H1 (cell line): ENCODE data around the gene CD81. TPM values are rescaled to one million over a fixed set of nuclear protein-coding genes. Genes with fewer than 3 reads are reported as not detected.

ENCODE experiments used
- CTCF ChIA-PET: fragments of 300-600 bp; sonication (Branson Sonifier 250); formaldehyde crosslinking; loops from one replicate; lab custom pipeline; 2021; ENCODE audit not compliant: partially characterized antibody; lab: Charles Lee
- POLR2A ChIA-PET: fragments of 300-600 bp; sonication (Branson Sonifier 250); formaldehyde crosslinking; loops from one replicate; lab custom pipeline; 2021; ENCODE audit warnings: inconsistent platforms; ENCODE audit not compliant: partially characterized antibody; lab: Charles Lee
- DNase-seq, 2 experiments: peaks; one replicate each; pipeline versions ENCODE4 v3.0.0 to v3.0.0-alpha.2; 2010 to 2022; ENCODE audit warnings: low spot score in 2 of 2, low read depth in 1 of 2, mixed read lengths in 1 of 2
- FAIRE-seq: peaks from 2 replicates; lab custom pipeline; 2011; peaks lifted over from hg19 to GRCh38; lab: Jason Lieb, UNC
- H2AFZ ChIP-seq: 2 replicates; pipeline ENCODE4 v1.8.1; 2012; ENCODE audit warnings: low read length, inconsistent platforms
- H2AK5ac ChIP-seq: 2 replicates; pipeline ENCODE4 v1.6.1; 2013; ENCODE audit warnings: low read depth, low read length
- H2BK120ac ChIP-seq: replicated peaks from 2 replicates; pipeline ENCODE3; 2013; ENCODE audit warnings: low read depth, low read length, inconsistent platforms
- H2BK12ac ChIP-seq: 2 replicates; pipeline ENCODE4 v1.6.1; 2013; ENCODE audit warnings: low read depth, low read length
- H2BK15ac ChIP-seq: 2 replicates; pipeline ENCODE4 v1.6.1; 2013; ENCODE audit warnings: low read length
- H2BK20ac ChIP-seq: 2 replicates; pipeline ENCODE4 v1.6.1; 2013; ENCODE audit warnings: low read length
- H2BK5ac ChIP-seq: 2 replicates; pipeline ENCODE4 v1.6.1; 2013; ENCODE audit warnings: low read depth, low read length
- H3K14ac ChIP-seq: 2 replicates; pipeline ENCODE4 v1.6.1; 2013; ENCODE audit warnings: inconsistent platforms; ENCODE audit not compliant: insufficient read length
- H3K18ac ChIP-seq: 2 replicates; pipeline ENCODE4 v1.6.1; 2013; ENCODE audit warnings: low read length; ENCODE audit errors: extremely low read depth
- H3K23ac ChIP-seq: 2 replicates; pipeline ENCODE4 v1.6.1; 2013; ENCODE audit warnings: inconsistent platforms; ENCODE audit not compliant: insufficient read length
- H3K23me2 ChIP-seq: 2 replicates; pipeline ENCODE4 v1.6.1; 2013; ENCODE audit warnings: low read depth, low read length
- H3K27ac ChIP-seq: 2 replicates; pipeline ENCODE4 v1.6.1; 2011; ENCODE audit warnings: low read depth, low read length, inconsistent platforms
- H3K27me3 ChIP-seq, 4 experiments: replicated peaks in 1 of 4; 1 replicate in 1 of 4; 2 replicates in 3 of 4; pipeline versions ENCODE4 v1.6.1 to v1.8.1; 2011 to 2013; ENCODE audit warnings: low read length in 3 of 4, mild to moderate bottlenecking in 3 of 4, inconsistent platforms in 2 of 4, mixed read lengths in 2 of 4, moderate library complexity in 1 of 4; ENCODE audit not compliant: control insufficient read depth in 3 of 4, insufficient read depth in 3 of 4; ENCODE audit errors: extremely low read depth in 1 of 4
- H3K36me3 ChIP-seq, 4 experiments: 2 replicates each; pipeline versions ENCODE4 v1.6.1 to v1.8.1; 2011 to 2013; ENCODE audit warnings: mild to moderate bottlenecking in 4 of 4, low read length in 3 of 4, moderate library complexity in 2 of 4, control low read depth in 1 of 4, inconsistent platforms in 1 of 4; ENCODE audit not compliant: insufficient read depth in 4 of 4, control insufficient read depth in 2 of 4
- H3K4ac ChIP-seq: replicated peaks from 2 replicates; pipeline ENCODE3; 2013; ENCODE audit warnings: low read length, low read depth, mixed read lengths, inconsistent platforms; ENCODE audit not compliant: insufficient read length
- H3K4me1 ChIP-seq, 4 experiments: replicated peaks in 1 of 4; 1 replicate in 1 of 4; 2 replicates in 3 of 4; pipeline versions ENCODE4 v1.6.1 to v1.8.1; 2011 to 2013; ENCODE audit warnings: low read length in 3 of 4, inconsistent platforms in 2 of 4, mixed read lengths in 1 of 4; ENCODE audit not compliant: insufficient read depth in 4 of 4, control insufficient read depth in 3 of 4
- H3K4me2 ChIP-seq, 2 experiments: 2 replicates each; pipeline versions ENCODE4 v1.6.1 to v1.8.1; 2011 to 2013; ENCODE audit warnings: low read depth in 2 of 2, low read length in 2 of 2, control low read depth in 1 of 2, inconsistent platforms in 1 of 2, mild to moderate bottlenecking in 1 of 2; ENCODE audit not compliant: insufficient read depth in 1 of 2
- H3K4me3 ChIP-seq, 4 experiments: fragments of 200-600, 300-600 bp in 1 of 4; sonication (generic), shearing (Covaris generic), sonication (Bioruptor Twin) in 1 of 4; 2 replicates each; pipeline versions ENCODE4 v1.5.1 to v1.8.1; 2011 to 2016; ENCODE audit warnings: low read length in 4 of 4, low read depth in 3 of 4, control low read depth in 2 of 4, inconsistent platforms in 2 of 4, mild to moderate bottlenecking in 2 of 4, mixed read lengths in 1 of 4, moderate library complexity in 1 of 4; ENCODE audit not compliant: insufficient read depth in 2 of 4; ENCODE audit errors: extremely low read depth in 1 of 4
- H3K56ac ChIP-seq: replicated peaks from 2 replicates; pipeline ENCODE3; 2013; ENCODE audit warnings: low read depth, mild to moderate bottlenecking, mixed read lengths, low read length, inconsistent platforms; ENCODE audit not compliant: insufficient read length
- H3K79me1 ChIP-seq: 2 replicates; pipeline ENCODE4 v1.6.1; 2013; ENCODE audit warnings: low read depth, low read length, control low read depth
- H3K79me2 ChIP-seq, 2 experiments: 2 replicates each; pipeline versions ENCODE4 v1.6.1 to v1.8.1; 2012 to 2013; ENCODE audit warnings: low read length in 2 of 2, mild to moderate bottlenecking in 2 of 2, inconsistent platforms in 1 of 2; ENCODE audit not compliant: insufficient read depth in 2 of 2, control insufficient read depth in 1 of 2
- H3K9ac ChIP-seq, 4 experiments: replicated peaks in 1 of 4; 1 replicate in 1 of 4; 2 replicates in 3 of 4; pipeline versions ENCODE4 v1.6.1 to v1.8.1; 2011 to 2013; ENCODE audit warnings: low read depth in 3 of 4, low read length in 3 of 4, control low read depth in 2 of 4, mild to moderate bottlenecking in 2 of 4, moderate library complexity in 2 of 4, inconsistent platforms in 1 of 4; ENCODE audit errors: extremely low read depth in 1 of 4
- H3K9me3 ChIP-seq, 2 experiments: 2 replicates each; pipeline versions ENCODE4 v1.6.1 to v1.8.1; 2012 to 2013; ENCODE audit warnings: mild to moderate bottlenecking in 2 of 2, moderate library complexity in 2 of 2, control low read depth in 1 of 2, inconsistent platforms in 1 of 2, low read depth in 1 of 2, low read length in 1 of 2, mixed read lengths in 1 of 2; ENCODE audit not compliant: insufficient read depth in 2 of 2
- H4K20me1 ChIP-seq, 2 experiments: replicated peaks in 1 of 2; 2 replicates each; pipeline versions ENCODE3 to v1.8.1; 2011 to 2013; ENCODE audit warnings: inconsistent platforms in 2 of 2, low read length in 2 of 2, mild to moderate bottlenecking in 1 of 2; ENCODE audit not compliant: insufficient read depth in 2 of 2, control insufficient read depth in 1 of 2
- H4K5ac ChIP-seq: 2 replicates; pipeline ENCODE4 v1.6.1; 2013; ENCODE audit warnings: low read length, low read depth, mixed read lengths, inconsistent platforms; ENCODE audit not compliant: insufficient read length
- H4K8ac ChIP-seq: 2 replicates; pipeline ENCODE4 v1.8.0; 2013; ENCODE audit warnings: mild to moderate bottlenecking, moderate library complexity, low read length, inconsistent platforms; ENCODE audit not compliant: insufficient read depth; ENCODE audit errors: extremely low read depth
- H4K91ac ChIP-seq: replicated peaks from 2 replicates; pipeline ENCODE3; 2013; ENCODE audit warnings: low read length, mixed read lengths, inconsistent platforms; ENCODE audit not compliant: insufficient read length
- E2F6 ChIP-seq: IDR thresholded peaks from 2 replicates; pipeline ENCODE4 v1.6.1; 2012; ENCODE audit warnings: inconsistent platforms
- SRF ChIP-seq: IDR thresholded peaks from 2 replicates; pipeline ENCODE4 v1.6.1; 2011; ENCODE audit warnings: mild to moderate bottlenecking, low read depth, low read length, moderate library complexity
- WGBS, 2 experiments: shearing (Covaris generic) in 1 of 2; methylation state at CpG; one replicate each; pipeline versions ENCODE4 v1.1.6 to v1.1.7; 2013 to 2015; ENCODE audit warnings: low lambda C conversion rate in 2 of 2, mixed read lengths in 2 of 2, inconsistent platforms in 1 of 2, low coverage in 1 of 2, missing lambda C conversion rate in 1 of 2; ENCODE audit not compliant: insufficient replicate concordance in 2 of 2, insufficient coverage in 1 of 2, insufficient read length in 1 of 2; ENCODE audit errors: extremely low coverage in 1 of 2, missing lambda C conversion rate in 1 of 2; 5-methylcytosine and 5-hydroxymethylcytosine counted together
- polyA plus RNA-seq, 7 experiments: library from polyadenylated mRNA; depleted of rRNA in 3 of 7; stranded (reverse) in 5 of 7; unstranded in 2 of 7; fragments of >200 nt in 5 of 7; fragments of 200-250 nt in 2 of 7; gene quantifications; 1 replicate in 5 of 7; 2 replicates in 1 of 7; 4 replicates in 1 of 7; pipeline versions ENCODE4 v1.2.1 to v1.2.3, GENCODE V29; 2011 to 2013; ENCODE audit warnings: missing spikeins in 2 of 7, mixed read lengths in 2 of 7
- total RNA-seq: library from RNA; stranded (reverse); fragmentation: NEBNext Ultra II Directional; extraction: Animal tissue kit (Norgen Biotek cat#: 25700); gene quantifications from 2 replicates; pipeline ENCODE4 v1.2.1, GENCODE V29; 2021

Gene CD81
- total and polyA plus RNA-seq, 2 of the 8 experiments (the other 6 are each of a cell fraction or from before 2014, with no cell fraction given): 238 to 309 TPM

GRCh38 chr11:2390091-2390724, 13.1 kb downstream of the CD81 start:
- Histone ChIP-seq H2AK5ac (no peak overlapping the region), H2BK20ac (no peak overlapping the region), H3K9ac (no peak overlapping the region), H2BK12ac (no peak overlapping the region), H3K23me2 (no peaks in the 10 kb centered on the region), H2BK120ac (no peak overlapping the region), H3K14ac (no peak overlapping the region), H3K27me3 (no peaks in the 10 kb centered on the region), H4K91ac (no peak overlapping the region), H3K4me3 (no peak overlapping the region), H2BK5ac (no peak overlapping the region), H3K4me2 (no peak overlapping the region), H3K4me1 (peaks cover 0 to 15% (median 11%) of the 10 kb centered on the region in 4 experiments; a peak in 5 of 7 replicates), H3K79me1 (peaks cover 28% of the 10 kb centered on the region), H2AFZ (no peak overlapping the region), H3K4ac (no peak overlapping the region), H3K18ac (no peak overlapping the region), H2BK15ac (no peak overlapping the region), H3K56ac (no peak overlapping the region), H3K27ac (peak overlapping the region; percentile 14; the same call in 1 of the 2 replicates), H3K23ac (no peak overlapping the region), H4K8ac (peak overlapping the region; percentile 73), H3K36me3 (peaks cover 0 to 5% (median 0%) of the 10 kb centered on the region in 4 experiments; a peak in 2 of 8 replicates), H4K20me1 (peaks cover 28 to 55% of the 10 kb centered on the region in 2 experiments), H3K9me3 (no peaks in the 10 kb centered on the region), H3K79me2 (peaks cover 15 to 47% of the 10 kb centered on the region in 2 experiments; a peak in 3 of 4 replicates), H4K5ac (no peak overlapping the region)
- WGBS, 2 experiments: 95% methylated on average over 23 of the region's 23 CpGs; no CpG with 5 or more reads in 1 of the 2 experiments
- CTCF ChIA-PET: interaction anchor here (0.6 to 2.0 kb wide), 9 partner anchors 9 to 498 kb away, joined by 3 to 6 read pairs (median 3); no protein-coding TSS in a partner anchor
- DNase-seq (no peak), FAIRE-seq (no peak)
- POLR2A ChIA-PET: interaction anchor here (0.6 to 2.9 kb wide), 3 partner anchors 10 to 14 kb away, joined by 3 to 13 read pairs (median 8); partner anchors contain the start of gene CD81
- TF ChIP-seq SRF (no peak), E2F6 (peak; percentile 68)
